Stimulated activated naive CD8-positive, alpha-beta T cell treated with anti-CD3 and anti-CD28 coated beads, Interleukin-15, Interleukin-2, amounts not matched to agents 100 ng/mL and 50 ng/mL, for 24 hours (primary cell): Measurements from ENCODE around the gene MYMK.

Experiments used
- H3K27ac Mint-ChIP-seq: one replicate; pipeline ENCODE4 v1.8.0; 2021; ENCODE audit warnings: mild to moderate bottlenecking, mixed read lengths
- H3K27me3 Mint-ChIP-seq: one replicate; pipeline ENCODE4 v1.8.0; 2021; ENCODE audit warnings: mixed read lengths
- H3K36me3 Mint-ChIP-seq: one replicate; pipeline ENCODE4 v1.8.0; 2021; ENCODE audit warnings: low read depth, mixed read lengths
- H3K4me1 Mint-ChIP-seq: one replicate; pipeline ENCODE4 v1.8.0; 2021; ENCODE audit warnings: low read depth, mixed read lengths
- H3K4me3 Mint-ChIP-seq: one replicate; pipeline ENCODE4 v1.8.0; 2021; ENCODE audit warnings: mild to moderate bottlenecking, mixed read lengths
- H3K9me3 Mint-ChIP-seq: one replicate; pipeline ENCODE4 v1.8.0; 2021; ENCODE audit warnings: mixed read lengths

MYMK gene

DNA sequence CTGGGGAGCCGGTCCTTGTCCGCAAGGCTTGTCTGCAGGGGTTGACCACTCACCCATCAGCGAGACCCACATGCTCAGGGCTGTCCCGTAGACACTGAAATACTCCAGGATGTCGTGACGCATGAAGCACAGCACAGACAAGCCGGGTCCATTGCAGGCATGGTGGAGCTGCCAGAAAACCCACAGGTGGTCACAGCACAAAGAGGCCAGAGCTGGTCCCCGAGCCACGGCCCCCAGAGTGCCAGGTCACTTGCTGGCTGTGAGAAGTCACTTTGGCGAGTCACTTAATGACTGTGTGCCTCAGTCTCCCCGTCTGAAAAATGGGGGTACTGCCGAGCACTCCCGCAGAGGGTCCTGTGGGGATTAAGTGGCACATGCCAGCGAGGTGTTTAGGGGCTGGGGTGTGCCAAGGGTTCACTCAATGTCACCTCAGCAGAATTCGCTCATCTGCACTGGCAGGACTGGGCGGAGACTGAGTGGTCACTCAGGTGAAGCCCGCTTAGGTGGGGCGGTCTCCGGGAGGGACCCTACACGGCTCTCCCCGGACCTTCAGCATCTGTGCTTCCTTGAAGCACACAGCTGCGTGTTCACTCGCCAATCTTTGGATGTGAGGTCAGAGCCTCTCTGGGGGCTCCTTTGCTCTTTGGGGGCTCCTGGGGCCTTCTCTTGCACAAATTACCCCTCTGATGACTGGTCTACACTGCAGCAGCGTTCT is 4.5 kb downstream of the MYMK start:
- H3K4me3 Mint-ChIP-seq, result no peak overlapping the region
- no peaks in the 10 kb centered on the region for H3K36me3 Mint-ChIP-seq
- H3K9me3 Mint-ChIP-seq, result no peaks in the 10 kb centered on the region
- no peaks in the 10 kb centered on the region for H3K4me1 Mint-ChIP-seq
- H3K27ac Mint-ChIP-seq, result no peak overlapping the region
- no peaks in the 10 kb centered on the region for H3K27me3 Mint-ChIP-seq

DNA sequence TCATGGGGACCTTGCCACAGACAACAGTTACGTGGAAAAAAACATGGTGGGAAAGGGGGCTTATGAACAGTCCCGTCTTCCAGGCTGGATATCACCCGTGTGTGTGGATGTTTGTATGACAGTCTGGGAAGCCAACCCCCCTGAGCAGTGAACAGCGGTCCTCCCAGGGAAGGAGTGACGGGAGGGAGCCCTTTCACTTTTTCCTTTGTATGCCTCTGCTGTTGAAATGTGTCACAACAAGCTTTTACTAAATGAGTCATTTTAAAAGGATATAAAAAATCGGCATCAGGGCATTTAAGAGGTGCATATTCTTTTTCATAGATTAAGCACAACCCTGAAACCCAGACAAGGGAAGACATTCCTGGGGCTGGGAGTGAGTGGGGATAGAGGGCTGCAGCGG is 5.1 kb downstream of the MYMK start:
- no peak overlapping the region for H3K27ac Mint-ChIP-seq
- no peaks in the 10 kb centered on the region for H3K27me3 Mint-ChIP-seq
- H3K36me3 Mint-ChIP-seq, result no peaks in the 10 kb centered on the region
- H3K4me3 Mint-ChIP-seq, result no peak overlapping the region
- H3K4me1 Mint-ChIP-seq, result no peaks in the 10 kb centered on the region
- no peaks in the 10 kb centered on the region for H3K9me3 Mint-ChIP-seq

DNA sequence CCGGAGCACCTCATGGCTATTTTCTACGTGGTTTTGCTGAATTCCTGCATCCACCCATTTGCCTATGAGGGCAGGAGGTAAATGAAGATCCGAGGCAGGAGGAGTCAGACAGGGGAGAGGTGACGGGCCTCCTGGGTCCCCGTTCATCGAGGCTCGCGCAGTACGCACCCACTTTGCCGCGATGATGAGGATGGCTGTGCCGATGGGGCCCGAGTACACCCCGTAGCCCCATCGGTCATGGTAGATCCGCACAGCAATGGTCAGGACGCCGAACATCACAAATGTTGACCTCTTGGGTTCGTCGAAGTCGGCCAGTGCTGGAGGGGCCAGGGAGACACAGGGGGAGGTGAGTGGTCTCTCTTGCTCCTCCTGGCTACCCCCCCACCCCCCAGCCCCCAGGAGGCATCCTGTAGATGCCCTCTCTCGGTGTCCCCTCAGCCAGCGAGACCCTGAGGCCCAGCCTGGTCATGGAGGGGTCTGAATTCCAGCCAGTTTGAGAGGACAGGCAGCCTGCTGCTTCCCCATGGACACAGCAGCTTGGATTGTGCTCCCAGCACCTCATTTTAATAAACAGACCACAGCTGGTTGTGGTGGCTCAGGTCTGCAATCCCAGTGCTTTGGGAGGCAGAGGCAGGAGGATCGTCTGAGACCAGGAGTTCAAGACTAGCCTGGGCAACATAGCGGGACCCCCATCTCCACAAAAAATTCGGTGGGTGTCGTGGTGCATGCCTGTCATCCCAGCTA is 5.9 kb downstream of the MYMK start:
- no peaks in the 10 kb centered on the region for H3K9me3 Mint-ChIP-seq
- no peaks in the 10 kb centered on the region for H3K27me3 Mint-ChIP-seq
- no peak overlapping the region for H3K27ac Mint-ChIP-seq
- H3K36me3 Mint-ChIP-seq, result no peaks in the 10 kb centered on the region
- H3K4me1 Mint-ChIP-seq, result no peaks in the 10 kb centered on the region
- H3K4me3 Mint-ChIP-seq, result no peak overlapping the region

DNA sequence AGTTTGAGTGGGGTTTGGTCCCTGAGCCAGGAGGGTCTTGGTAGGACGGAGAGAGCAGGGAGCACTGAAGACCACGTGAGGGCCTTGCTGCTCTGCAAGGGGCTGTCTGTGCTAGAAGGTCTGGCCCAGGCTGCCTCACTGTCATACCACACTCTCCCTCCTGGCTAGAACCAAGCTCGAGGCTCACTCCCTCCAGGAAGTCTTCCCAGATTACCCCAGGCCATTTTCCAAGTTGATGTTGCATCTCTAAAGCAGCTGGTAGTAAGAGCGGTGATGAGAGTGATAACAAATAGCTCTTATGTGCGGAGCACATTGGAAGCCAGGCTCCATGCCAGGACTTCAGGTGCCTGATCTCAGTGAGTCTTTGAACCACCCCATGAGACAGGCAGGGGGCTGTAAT is 6.6 kb downstream of the MYMK start:
- H3K27ac Mint-ChIP-seq, result no peak overlapping the region
- H3K4me3 Mint-ChIP-seq, result no peak overlapping the region
- no peaks in the 10 kb centered on the region for H3K36me3 Mint-ChIP-seq
- no peaks in the 10 kb centered on the region for H3K9me3 Mint-ChIP-seq
- H3K4me1 Mint-ChIP-seq, result no peaks in the 10 kb centered on the region
- H3K27me3 Mint-ChIP-seq, result no peaks in the 10 kb centered on the region

DNA sequence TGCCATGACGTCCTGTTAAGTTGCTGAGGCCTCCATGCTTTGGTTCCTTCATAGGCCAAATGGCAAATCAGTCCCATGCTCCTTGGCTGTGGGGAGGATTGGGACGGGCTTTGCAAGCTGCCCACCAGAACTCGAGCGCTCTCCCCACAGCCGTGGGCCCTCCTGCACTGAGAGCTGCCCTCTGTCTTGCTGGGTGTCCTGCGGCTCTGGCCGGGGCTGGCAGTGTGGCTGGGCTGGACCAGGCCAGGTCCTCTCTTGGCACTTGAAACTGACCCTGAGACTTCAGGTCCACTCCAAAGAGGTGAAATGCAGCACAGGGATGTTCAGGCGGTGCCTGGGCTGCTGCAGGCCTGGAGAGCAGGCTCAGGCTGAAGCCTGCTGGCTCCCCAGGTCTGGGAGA is 7.0 kb downstream of the MYMK start:
- H3K27ac Mint-ChIP-seq, result no peak overlapping the region
- no peaks in the 10 kb centered on the region for H3K9me3 Mint-ChIP-seq
- H3K27me3 Mint-ChIP-seq, result no peaks in the 10 kb centered on the region
- H3K4me1 Mint-ChIP-seq, result no peaks in the 10 kb centered on the region
- H3K4me3 Mint-ChIP-seq, result no peak overlapping the region
- no peaks in the 10 kb centered on the region for H3K36me3 Mint-ChIP-seq

DNA sequence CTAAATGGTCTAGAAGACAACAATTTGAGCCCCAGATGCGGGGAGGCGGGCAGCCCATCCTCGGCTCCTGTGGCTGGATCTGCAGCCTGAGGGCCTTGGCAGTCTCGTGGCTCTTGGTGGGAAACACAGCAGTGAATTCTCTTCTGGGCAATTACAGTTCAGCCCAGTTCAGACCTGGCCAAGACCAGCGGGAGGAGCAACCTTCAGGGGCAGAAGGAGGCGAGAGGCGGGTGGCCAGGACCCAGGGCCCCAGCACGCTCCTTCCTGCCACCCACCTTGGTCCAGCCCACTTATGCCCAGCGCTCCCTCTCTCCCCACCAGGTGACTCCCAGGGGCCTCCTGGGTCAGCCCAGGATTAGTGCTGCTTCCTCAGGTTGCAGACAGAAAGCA is 7.8 kb downstream of the MYMK start:
- no peak overlapping the region for H3K27ac Mint-ChIP-seq
- H3K9me3 Mint-ChIP-seq, result no peaks in the 10 kb centered on the region
- H3K4me1 Mint-ChIP-seq, result no peaks in the 10 kb centered on the region
- no peak overlapping the region for H3K4me3 Mint-ChIP-seq
- no peaks in the 10 kb centered on the region for H3K36me3 Mint-ChIP-seq
- no peaks in the 10 kb centered on the region for H3K27me3 Mint-ChIP-seq

DNA sequence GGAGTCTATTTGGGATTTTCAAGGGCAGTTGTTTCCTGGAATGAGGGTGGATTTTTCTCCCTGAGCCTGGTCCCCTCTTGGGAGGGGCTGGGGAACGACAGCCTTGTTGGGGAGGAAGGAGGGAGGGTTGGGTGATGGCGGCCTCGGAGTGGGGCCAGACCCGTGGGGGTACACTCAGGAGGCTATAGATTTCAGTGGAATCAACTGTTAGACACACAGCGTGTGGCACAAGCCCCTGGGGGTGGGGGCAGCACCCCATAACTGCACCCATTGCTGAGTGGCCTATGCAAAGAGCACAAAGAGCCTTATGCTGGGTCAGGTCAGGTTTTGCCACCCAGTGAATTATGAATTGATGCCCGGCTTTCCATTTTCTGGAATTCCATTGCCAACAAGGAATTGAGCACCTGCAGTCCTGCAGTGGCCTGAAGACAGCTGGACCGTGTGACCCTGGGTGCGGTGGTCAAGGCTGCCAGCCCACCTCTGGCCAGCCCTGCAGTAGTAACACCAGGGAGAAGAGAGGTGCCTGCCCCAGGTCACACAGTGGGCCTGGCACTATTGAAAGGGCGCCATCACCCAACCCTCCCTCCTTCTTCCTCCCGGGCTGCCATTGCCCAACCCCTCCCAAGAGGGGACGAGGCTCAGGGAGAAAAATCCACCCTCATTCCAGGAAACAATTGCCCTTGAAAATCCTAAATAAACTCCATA is 8.4 kb downstream of the MYMK start:
- H3K27ac Mint-ChIP-seq, result no peak overlapping the region
- no peak overlapping the region for H3K4me3 Mint-ChIP-seq
- H3K9me3 Mint-ChIP-seq, result no peaks in the 10 kb centered on the region
- H3K36me3 Mint-ChIP-seq, result no peaks in the 10 kb centered on the region
- no peaks in the 10 kb centered on the region for H3K4me1 Mint-ChIP-seq
- no peaks in the 10 kb centered on the region for H3K27me3 Mint-ChIP-seq

DNA sequence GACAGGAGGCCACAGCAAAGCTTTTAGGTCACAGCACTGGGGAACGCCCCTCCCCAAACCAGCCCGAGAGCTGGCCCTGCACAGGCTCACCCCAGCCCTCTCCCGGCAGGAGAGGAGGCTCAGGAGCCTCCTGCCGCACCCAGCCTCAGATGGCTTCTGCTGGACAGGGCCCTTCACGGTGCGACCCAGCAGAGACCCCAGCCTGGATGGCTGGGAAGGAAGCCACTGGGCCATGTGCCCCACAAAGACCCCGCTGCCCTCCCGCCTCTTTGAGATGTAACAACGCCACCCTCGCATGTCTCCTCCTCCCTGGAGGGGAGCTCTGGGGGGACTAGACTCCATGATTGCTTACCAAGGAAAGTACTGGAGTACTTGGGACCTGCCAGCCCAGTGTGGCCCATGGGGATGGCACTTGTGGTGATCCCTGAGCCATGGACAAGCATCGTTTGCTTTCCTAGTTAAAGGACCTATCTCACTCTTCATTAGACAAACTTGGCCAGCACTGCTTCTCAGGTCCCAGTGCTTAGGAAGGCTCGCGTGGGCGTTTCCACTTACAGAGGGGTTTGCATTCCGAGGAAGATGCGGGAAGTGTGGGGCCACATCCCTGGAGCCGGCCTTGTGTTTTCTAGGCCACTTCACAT is 9.0 kb downstream of the MYMK start:
- Mint-ChIP-seq H3K4me1 (no peaks in the 10 kb centered on the region), H3K27me3 (no peaks in the 10 kb centered on the region), H3K36me3 (no peaks in the 10 kb centered on the region), H3K4me3 (no peak overlapping the region), H3K9me3 (no peaks in the 10 kb centered on the region), H3K27ac (no peak overlapping the region)

DNA sequence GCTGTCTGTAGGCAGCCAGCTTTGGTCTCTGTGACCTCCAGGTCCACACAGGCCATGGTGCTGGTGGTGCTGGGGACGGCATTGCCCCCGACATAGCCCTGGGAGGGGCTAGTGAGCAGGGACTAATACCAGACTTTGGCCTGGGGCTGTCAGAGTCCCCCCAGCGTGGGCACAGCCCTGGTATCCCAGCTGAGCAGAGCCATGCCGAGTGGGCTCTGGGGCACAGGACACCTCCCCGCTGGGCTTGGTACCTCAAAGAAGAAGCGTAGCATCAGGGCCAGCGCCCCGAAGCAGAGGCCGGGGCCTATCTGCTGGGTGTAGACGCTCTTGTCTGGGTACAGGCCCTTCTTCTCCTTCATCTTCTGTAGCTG is 9.5 kb downstream of the MYMK start:
- no peaks in the 10 kb centered on the region for H3K27me3 Mint-ChIP-seq
- H3K4me3 Mint-ChIP-seq, result no peak overlapping the region
- H3K27ac Mint-ChIP-seq, result no peak overlapping the region
- no peaks in the 10 kb centered on the region for H3K9me3 Mint-ChIP-seq
- H3K36me3 Mint-ChIP-seq, result no peaks in the 10 kb centered on the region
- no peaks in the 10 kb centered on the region for H3K4me1 Mint-ChIP-seq

DNA sequence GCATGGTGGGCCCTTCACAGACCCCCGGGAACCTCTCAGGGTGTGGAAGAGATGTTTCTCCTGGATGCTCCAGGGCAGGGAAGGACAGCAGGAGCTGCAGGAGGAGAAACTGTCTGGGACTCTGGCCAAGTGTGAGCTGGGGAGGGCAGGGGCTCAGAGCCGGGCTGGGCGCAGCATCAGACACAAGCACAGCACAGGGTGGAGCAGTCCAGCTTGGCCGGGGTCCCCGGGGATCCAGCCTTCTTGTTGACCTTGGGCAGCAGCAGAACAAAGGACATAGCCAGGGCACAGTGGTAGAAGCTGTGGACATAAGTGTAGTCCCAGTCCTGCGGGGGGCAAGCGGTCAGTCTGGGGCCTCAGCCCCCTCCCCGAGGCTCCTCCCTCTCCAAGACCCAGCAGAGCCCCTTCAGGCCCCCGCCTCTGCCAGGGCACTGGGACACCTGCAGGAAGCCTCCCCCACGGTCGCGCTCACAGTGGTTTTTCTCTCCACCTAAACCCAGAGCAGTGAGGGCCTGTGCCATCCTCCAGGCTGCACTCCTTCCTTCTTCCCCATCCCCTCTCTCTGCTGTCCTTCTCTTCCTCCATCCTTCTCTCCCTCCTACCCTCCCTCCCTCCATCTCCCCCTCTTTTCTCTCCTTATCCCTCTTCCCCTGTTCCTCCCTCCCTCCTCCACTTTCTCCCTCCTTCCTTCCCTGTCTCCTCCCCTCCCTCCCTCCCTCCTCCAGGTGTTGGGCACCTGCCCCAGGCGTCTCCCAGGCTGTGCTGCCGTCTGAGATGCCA is 10.1 kb downstream of the MYMK start:
- no peak overlapping the region for H3K4me3 Mint-ChIP-seq
- peaks cover 4% of the 10 kb centered on the region for H3K4me1 Mint-ChIP-seq
- H3K36me3 Mint-ChIP-seq, result no peaks in the 10 kb centered on the region
- H3K27ac Mint-ChIP-seq, result no peak overlapping the region
- no peaks in the 10 kb centered on the region for H3K9me3 Mint-ChIP-seq
- H3K27me3 Mint-ChIP-seq, result no peaks in the 10 kb centered on the region

DNA sequence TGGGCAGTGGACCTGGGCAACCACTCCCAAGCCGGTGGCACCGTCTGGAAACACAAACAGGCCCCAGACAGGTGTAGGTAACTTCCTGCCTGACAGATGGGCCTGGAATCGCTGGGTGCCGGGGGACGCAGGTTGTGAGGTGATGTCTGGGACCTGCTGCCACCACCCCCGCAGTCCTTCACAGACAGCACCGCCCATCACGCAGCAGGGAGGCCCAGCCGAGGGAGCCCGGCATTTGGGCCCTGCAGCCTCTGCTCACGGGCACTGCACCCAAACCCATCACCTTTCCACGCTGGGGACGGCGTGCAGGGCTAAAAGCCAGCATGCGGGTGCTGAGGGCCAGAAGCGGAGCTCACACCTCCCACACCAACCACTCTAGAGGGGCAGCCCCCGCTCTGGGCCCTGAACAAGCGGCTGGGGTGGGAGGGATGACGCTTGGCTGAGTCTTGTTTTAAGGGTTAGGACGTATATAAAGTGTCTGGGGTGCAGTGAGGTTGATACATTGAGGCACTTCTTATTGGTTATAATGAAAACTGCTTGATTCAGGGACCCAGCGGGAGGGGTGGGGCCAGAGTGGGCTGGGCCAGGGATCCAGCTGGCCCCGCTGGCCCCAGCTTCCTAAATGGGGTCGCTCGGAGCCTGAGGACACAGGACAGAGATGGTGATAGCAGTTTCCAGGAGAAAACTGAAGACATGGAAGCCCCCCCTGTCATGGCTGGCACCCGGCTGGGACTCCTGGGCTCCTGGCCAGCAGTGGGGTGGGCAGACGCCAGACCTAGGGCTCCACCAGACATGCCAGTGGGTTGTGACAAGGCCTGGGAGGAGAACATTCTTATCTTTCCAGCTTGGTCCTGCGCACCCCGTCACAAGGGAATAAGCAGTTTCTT is 11.3 kb downstream of the MYMK start:
- no peak overlapping the region for H3K4me3 Mint-ChIP-seq
- H3K27ac Mint-ChIP-seq, result no peak overlapping the region
- H3K27me3 Mint-ChIP-seq, result no peaks in the 10 kb centered on the region
- no peaks in the 10 kb centered on the region for H3K36me3 Mint-ChIP-seq
- H3K9me3 Mint-ChIP-seq, result no peaks in the 10 kb centered on the region
- peaks cover 13% of the 10 kb centered on the region for H3K4me1 Mint-ChIP-seq

DNA sequence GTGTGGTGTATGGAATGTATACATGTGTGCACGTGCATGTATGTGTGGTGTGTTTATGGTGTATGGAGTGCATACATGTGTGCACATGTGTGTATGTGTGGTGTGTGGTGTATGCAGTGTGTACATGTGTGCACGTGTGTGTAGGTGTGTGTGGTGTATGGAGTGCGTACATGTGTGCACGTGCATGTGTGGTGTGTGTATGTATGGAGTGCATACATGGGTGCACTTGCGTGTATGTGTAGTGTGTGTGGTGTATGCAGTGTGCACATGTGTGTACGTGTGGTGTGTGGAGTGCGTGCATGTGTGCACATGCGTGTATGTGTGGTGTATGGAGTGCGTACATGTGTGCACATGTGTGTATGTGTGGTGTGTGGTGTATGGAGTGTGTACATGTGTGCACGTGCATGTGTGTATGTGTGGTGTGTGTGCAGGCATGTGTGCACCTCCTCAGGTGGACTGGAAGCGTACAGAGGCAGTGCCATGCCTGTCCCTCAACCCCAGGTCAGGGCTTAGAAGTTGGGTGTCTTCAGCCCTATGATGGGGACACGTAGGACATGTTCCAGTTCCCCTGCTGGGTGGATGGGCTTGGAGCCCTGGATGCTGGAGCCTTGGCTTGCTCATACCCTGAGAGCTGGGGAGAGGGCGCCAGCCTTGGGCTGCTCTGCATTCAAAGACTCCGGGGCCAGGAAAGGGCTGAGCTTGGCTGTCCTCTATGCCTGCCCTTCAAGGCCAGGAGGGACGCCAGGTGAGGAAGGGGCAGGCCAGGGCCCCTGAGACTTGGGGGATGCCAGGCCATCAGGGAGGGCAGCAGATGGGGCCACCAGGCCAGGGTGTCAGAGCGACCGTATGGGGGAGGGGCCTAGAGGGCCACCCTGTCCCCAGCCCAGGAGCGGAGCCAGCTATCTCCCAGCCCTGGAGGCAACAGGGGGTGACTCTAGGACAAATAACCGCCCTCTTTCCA is 12.2 kb downstream of the MYMK start:
- H3K4me1 Mint-ChIP-seq, result peaks cover 13% of the 10 kb centered on the region
- no peak overlapping the region for H3K4me3 Mint-ChIP-seq
- no peaks in the 10 kb centered on the region for H3K9me3 Mint-ChIP-seq
- no peak overlapping the region for H3K27ac Mint-ChIP-seq
- no peaks in the 10 kb centered on the region for H3K27me3 Mint-ChIP-seq
- no peaks in the 10 kb centered on the region for H3K36me3 Mint-ChIP-seq

DNA sequence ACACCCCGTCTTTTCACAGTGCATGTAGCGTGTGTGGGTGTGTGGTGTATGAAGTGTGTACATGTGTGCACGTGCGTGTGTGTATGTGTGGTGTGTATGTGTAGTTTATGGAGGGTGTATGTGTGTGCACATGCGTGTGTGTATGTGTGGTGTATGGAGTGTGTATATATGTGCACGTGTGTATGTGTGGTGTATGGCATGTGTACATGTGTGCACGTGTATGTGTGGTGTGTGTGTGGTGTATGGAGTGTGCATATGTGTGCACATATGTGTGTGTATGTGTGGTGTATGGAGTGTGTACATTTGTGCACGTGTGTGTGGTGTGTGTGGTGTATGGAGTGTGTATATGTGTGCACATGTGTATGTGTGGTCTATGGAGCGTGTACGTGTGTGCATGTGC is 13.2 kb downstream of the MYMK start:
- H3K36me3 Mint-ChIP-seq, result no peaks in the 10 kb centered on the region
- no peak overlapping the region for H3K27ac Mint-ChIP-seq
- no peak overlapping the region for H3K4me3 Mint-ChIP-seq
- H3K9me3 Mint-ChIP-seq, result no peaks in the 10 kb centered on the region
- H3K4me1 Mint-ChIP-seq, result peaks cover 13% of the 10 kb centered on the region
- no peaks in the 10 kb centered on the region for H3K27me3 Mint-ChIP-seq
